Upper lobe of left lung (tissue), 4 donors: ENCODE data around the gene DOLPP1.

Experiments used
- CTCF ChIP-seq, 6 experiments: fragments of 450-650 bp in 4 of 6; fragments of 200-600 bp in 2 of 6; sonication (generic) in 2 of 6; IDR thresholded peaks; one replicate each; pipeline ENCODE4 v1.5.1; 2016 to 2019; ENCODE audit warnings: antibody characterized with exemption in 6 of 6
- EP300 ChIP-seq, 4 donors: sonication (generic); formaldehyde crosslinking; IDR thresholded peaks; one replicate each; pipeline ENCODE4 v1.5.1; 2017; ENCODE audit warnings: antibody characterized with exemption in 4 of 4, control low read depth in 2 of 4
- POLR2A ChIP-seq, 4 donors: fragments of 450-650 bp; IDR thresholded peaks; one replicate each; pipeline ENCODE4 v1.5.1; 2016 to 2017; ENCODE audit warnings: antibody characterized with exemption in 4 of 4, mild to moderate bottlenecking in 2 of 4
- POLR2AphosphoS5 ChIP-seq, 2 donors: sonication (generic); formaldehyde crosslinking; IDR thresholded peaks; one replicate each; pipeline ENCODE4 v1.5.1; 2017; ENCODE audit warnings: antibody characterized with exemption in 2 of 2

- TF ChIP-seq CTCF (IDR thresholded peaks at IDR 0.05) (no peak), POLR2AphosphoS5 (IDR thresholded peaks at IDR 0.05) (no peak), POLR2A (IDR thresholded peaks at IDR 0.05) (no peak), EP300 (IDR thresholded peaks at IDR 0.05) (no peak)
These were observed 49.4 kb upstream of the DOLPP1 start for GRCh38 chr9:129031514-129031913.
